NB4 (cell line): Measurements from ENCODE around the gene EPHA6.

Source experiments
- CTCF ChIP-seq: IDR thresholded peaks from one replicate; pipeline ENCODE4 v1.5.1; 2012; ENCODE audit warnings: low read depth, low read length
- POLR2A ChIP-seq: IDR thresholded peaks from 2 replicates; pipeline ENCODE4 v1.6.1; 2011; ENCODE audit warnings: mild to moderate bottlenecking; ENCODE audit not compliant: insufficient read length; ENCODE audit errors: extremely low read depth

- TF ChIP-seq CTCF (no peak), POLR2A (no peak)
Observed at GRCh38 chr3:97010881-97011657, 196.7 kb downstream of the EPHA6 start.
